HL-60 (cell line): ENCODE measurements around the gene VTI1A.

Experiments used
- DNase-seq, 2 experiments: peaks; one replicate each; pipeline ENCODE4 v3.0.0-alpha.2; 2010 to 2020; ENCODE audit warnings: low read depth in 1 of 2, low spot score in 1 of 2
- H3K27ac ChIP-seq: fragments of 250-450 bp; sonication (Bioruptor Pico); replicated peaks from 2 replicates; pipeline ENCODE4 v1.5.1; 2020; ENCODE audit warnings: mild to moderate bottlenecking, moderate library complexity
- H3K27me3 ChIP-seq: fragments of 250-450 bp; sonication (Bioruptor Pico); 2 replicates; pipeline ENCODE4 v1.5.1; 2021; ENCODE audit warnings: mild to moderate bottlenecking, moderate library complexity; ENCODE audit not compliant: insufficient read depth, poor library complexity, severe bottlenecking
- H3K4me3 ChIP-seq: replicated peaks from 2 replicates; pipeline ENCODE4 v1.5.1; 2011; ENCODE audit warnings: mild to moderate bottlenecking, control low read depth, low read length; ENCODE audit not compliant: insufficient read depth
- CTCF ChIP-seq: IDR thresholded peaks from one replicate; pipeline ENCODE4 v1.5.1; 2011; ENCODE audit warnings: low read length, control low read depth, inconsistent platforms; ENCODE audit not compliant: insufficient read depth
- GABPA ChIP-seq: IDR thresholded peaks from 2 replicates; pipeline ENCODE4 v1.6.1; 2012; ENCODE audit warnings: low read depth
- POLR2AphosphoS5 ChIP-seq: IDR thresholded peaks from 2 replicates; pipeline ENCODE4 v1.6.1; 2012; ENCODE audit warnings: low read depth
- REST ChIP-seq: IDR thresholded peaks from 2 replicates; pipeline ENCODE4 v1.6.1; 2012; ENCODE audit warnings: low read depth; ENCODE audit not compliant: insufficient replicate concordance
- SPI1 ChIP-seq: IDR thresholded peaks from 2 replicates; pipeline ENCODE4 v1.6.1; 2012; ENCODE audit warnings: low read depth, mild to moderate bottlenecking, borderline replicate concordance

The VTI1A gene

GRCh38 chr10:112701211-112701877 is 254.3 kb downstream of the VTI1A start:
- no peaks in the 10 kb centered on the region for H3K27me3 ChIP-seq
- TF ChIP-seq CTCF: no peak
- TF ChIP-seq REST: no peak
- no peak for TF ChIP-seq GABPA
- no peak for TF ChIP-seq SPI1
- no peak for TF ChIP-seq POLR2AphosphoS5
- H3K27ac ChIP-seq: no peak overlapping the region
- no peak overlapping the region for H3K4me3 ChIP-seq
- DNase-seq: no peak

GRCh38 chr10:112701878-112702255 is 254.9 kb downstream of the VTI1A start:
- H3K27ac ChIP-seq: no peak overlapping the region
- DNase-seq: peak in 1 of 2 experiments; percentile 26
- H3K4me3 ChIP-seq: no peak overlapping the region
- H3K27me3 ChIP-seq: no peaks in the 10 kb centered on the region
- no peak for TF ChIP-seq GABPA
- TF ChIP-seq SPI1: no peak
- TF ChIP-seq REST: no peak
- TF ChIP-seq POLR2AphosphoS5: no peak
- no peak for TF ChIP-seq CTCF

- no peak for TF ChIP-seq POLR2AphosphoS5
- TF ChIP-seq REST: no peak
- no peak for TF ChIP-seq GABPA
- TF ChIP-seq CTCF: no peak
- no peak for TF ChIP-seq SPI1
- Histone ChIP-seq H3K27me3 (no peaks in the 10 kb centered on the region), H3K27ac (no peak overlapping the region), H3K4me3 (no peak overlapping the region)
- no peak for DNase-seq
Measured at GRCh38 chr10:112706577-112706976, 259.6 kb downstream of the VTI1A start.
